GM10248 (cell line): ENCODE data around the gene LAMA3.

Experiments used
- CTCF ChIA-PET: fragments of 300-600 bp; sonication (Branson Sonifier 250); formaldehyde crosslinking; extraction: SDS; loops from one replicate; lab custom pipeline; 2021; ENCODE audit warnings: antibody characterized with exemption; lab: Yijun Ruan, JAX
- POLR2A ChIA-PET: fragments of 350-650 bp; sonication (Branson Sonifier 250); formaldehyde crosslinking; extraction: SDS; loops from one replicate; lab custom pipeline; 2020; ENCODE audit warnings: antibody characterized with exemption; lab: Yijun Ruan, JAX
- DNase-seq: peaks from one replicate; pipeline ENCODE4 v3.0.0; 2012; ENCODE audit errors: extremely low spot score
- CTCF ChIP-seq: IDR thresholded peaks from 2 replicates; pipeline ENCODE4 v1.5.1; 2012; ENCODE audit warnings: mild to moderate bottlenecking, low read depth; ENCODE audit errors: extremely low read depth, missing control alignments, control extremely low read depth

Gene LAMA3

GRCh38 chr18:23964282-23965238 lies 275.3 kb downstream of the LAMA3 start:
- TF ChIP-seq CTCF = peak; percentile 15
- ChIA-PET POLR2A (no interaction called here), CTCF (interaction anchor here (1.0 kb wide), 1 partner anchor 8 kb away, joined by 3 read pairs; no protein-coding TSS in a partner anchor)
- no peak for DNase-seq

- TF ChIP-seq CTCF = no peak
- POLR2A ChIA-PET = no interaction called here
- DNase-seq = no peak
- CTCF ChIA-PET = interaction anchor here (1.5 to 3.1 kb wide), 2 partner anchors 11 to 14 kb away, joined by 5 to 13 read pairs; no protein-coding TSS in a partner anchor
Observed at GRCh38 chr18:23966909-23967308, 277.7 kb downstream of the LAMA3 start.

- DNase-seq = no peak
- ChIA-PET POLR2A (no interaction called here), CTCF (interaction anchor here (1.5 to 3.1 kb wide), 3 partner anchors 10 to 49 kb away, joined by 5 to 13 read pairs (median 11); no protein-coding TSS in a partner anchor)
- no peak for TF ChIP-seq CTCF
Observed at GRCh38 chr18:23967321-23968089, 278.3 kb downstream of the LAMA3 start.

GRCh38 chr18:23968638-23969604 lies 279.7 kb downstream of the LAMA3 start:
- DNase-seq = no peak
- no peak for TF ChIP-seq CTCF
- ChIA-PET POLR2A (no interaction called here), CTCF (interaction anchor here (0.8 to 3.1 kb wide), 7 partner anchors 9 to 50 kb away, joined by 3 to 13 read pairs (median 5); no protein-coding TSS in a partner anchor)

- ChIA-PET CTCF (interaction anchor here (1.4 to 3.1 kb wide), 5 partner anchors 9 to 51 kb away, joined by 3 to 13 read pairs (median 5); no protein-coding TSS in a partner anchor), POLR2A (no interaction called here)
- no peak for DNase-seq
- TF ChIP-seq CTCF = no peak
Observed at GRCh38 chr18:23969664-23970063, 280.4 kb downstream of the LAMA3 start.
